Measurements from ENCODE around the gene RPLP1.

RPLP1 gene

DNA sequence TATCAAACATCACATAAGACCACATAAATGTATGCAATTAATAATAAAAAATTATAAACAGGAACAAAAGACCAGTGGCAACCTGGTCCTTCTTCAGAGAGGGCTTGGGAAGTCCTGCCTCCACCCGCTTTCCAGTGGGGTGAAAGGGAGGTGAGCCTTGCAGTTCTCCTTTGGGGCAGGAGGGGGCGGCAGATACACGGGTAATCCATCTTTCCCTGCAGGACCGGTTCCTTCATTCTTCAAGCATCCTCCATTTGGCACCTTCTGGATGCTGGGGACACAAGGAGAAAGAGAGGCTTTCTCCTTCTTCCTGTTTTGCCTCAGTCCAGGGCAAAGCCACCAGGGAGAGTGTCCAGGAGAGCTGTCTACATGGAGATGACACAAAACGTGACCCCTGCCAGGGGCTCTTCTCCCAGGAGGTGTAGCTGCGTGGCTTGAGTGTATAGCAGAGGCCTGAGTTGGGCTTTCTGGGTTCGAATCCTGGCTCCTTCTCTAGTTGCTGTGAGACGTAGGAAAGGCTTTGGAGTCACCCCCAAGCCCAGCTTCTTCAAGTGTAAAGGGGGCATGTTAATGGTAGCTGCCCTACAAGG, 23.2 kb downstream of the RPLP1 start:
- Histone ChIP-seq H3K9ac (ENCODE audit: low read length) (no peak overlapping the region), H3K4me3 (ENCODE audit: low read length) (no peak overlapping the region), H3K4me1 (ENCODE audit: control insufficient read depth, insufficient read depth, low read length) (no peaks in the 10 kb centered on the region), H3K27me3 (ENCODE audit: control insufficient read depth, insufficient read depth, low read length) (no peaks in the 10 kb centered on the region), H3K9me3 (ENCODE audit: control insufficient read depth, low read length) (no peaks in the 10 kb centered on the region), H3K36me3 (ENCODE audit: control insufficient read depth, insufficient read depth, low read length) (no peaks in the 10 kb centered on the region)

DNA sequence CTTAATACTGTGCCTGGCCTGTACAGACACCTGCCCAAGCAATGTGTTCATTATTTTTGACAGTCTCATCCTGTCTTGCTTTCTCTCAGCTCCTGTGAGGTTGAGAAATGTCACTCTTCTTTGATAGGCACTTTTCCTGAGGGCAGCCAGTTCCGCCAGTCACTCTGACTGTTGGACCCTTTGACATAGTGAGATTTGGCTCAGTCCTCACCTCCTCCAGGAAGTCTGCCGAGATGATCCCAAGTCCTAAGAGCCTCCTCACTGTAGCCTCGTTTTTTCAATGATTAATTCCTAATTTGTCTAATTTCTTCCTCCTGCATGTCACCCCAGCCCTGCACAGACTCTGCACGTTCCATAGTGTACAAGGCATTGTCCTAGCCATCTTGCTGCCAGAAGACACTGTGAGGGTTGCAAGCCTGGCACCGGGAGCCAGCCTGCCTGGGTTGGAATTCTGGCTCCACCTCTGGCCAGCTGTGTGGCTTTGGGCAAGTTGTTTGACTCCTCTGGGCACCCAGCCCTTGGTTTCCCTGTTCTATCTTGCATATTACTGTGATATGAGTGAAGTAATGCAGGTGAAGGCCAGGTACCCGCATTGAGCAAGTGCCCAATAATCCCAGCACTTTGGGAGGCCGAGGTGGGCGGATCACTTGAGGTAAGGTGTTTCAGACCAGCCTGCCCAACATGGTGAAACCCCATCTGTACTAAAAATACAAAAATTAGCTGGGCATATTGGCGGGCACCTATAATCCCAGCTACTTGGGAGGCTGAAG, 24.3 kb downstream of the RPLP1 start:
- Histone ChIP-seq H3K4me1 (ENCODE audit: control insufficient read depth, insufficient read depth, low read length) (no peaks in the 10 kb centered on the region), H3K9me3 (ENCODE audit: control insufficient read depth, low read length) (no peaks in the 10 kb centered on the region), H3K36me3 (ENCODE audit: control insufficient read depth, insufficient read depth, low read length) (no peaks in the 10 kb centered on the region), H3K27me3 (ENCODE audit: control insufficient read depth, insufficient read depth, low read length) (no peaks in the 10 kb centered on the region), H3K9ac (ENCODE audit: low read length) (no peak overlapping the region), H3K4me3 (ENCODE audit: low read length) (no peak overlapping the region)

DNA sequence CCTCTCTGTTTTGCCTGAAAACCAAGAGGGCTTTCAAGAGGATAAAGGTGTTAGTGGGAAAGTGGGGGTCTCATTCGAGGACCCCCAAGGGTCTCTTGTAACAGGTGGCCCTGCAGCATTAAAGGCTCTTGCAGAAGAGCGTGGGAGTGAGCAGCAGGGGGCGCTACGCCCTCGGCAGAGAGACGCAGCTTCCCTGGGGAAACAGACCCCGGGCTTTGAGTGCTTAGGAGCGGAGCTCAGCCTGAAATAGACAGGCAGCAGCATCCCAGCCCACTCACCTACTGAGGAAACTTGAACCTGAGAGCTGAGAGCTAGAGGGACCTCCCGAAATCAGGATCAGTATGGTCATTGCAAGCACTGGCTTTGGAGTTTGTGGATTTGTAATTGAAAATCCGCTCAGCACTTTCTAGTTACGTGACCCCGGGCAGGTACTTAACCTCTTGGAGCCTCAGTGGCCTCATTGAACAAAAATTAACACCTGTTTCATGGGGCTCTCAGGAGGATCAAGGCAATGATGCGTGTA, 25.7 kb downstream of the RPLP1 start:
- no peaks in the 10 kb centered on the region for H3K27me3 ChIP-seq (ENCODE audit: control insufficient read depth, insufficient read depth, low read length)
- no peaks in the 10 kb centered on the region for H3K4me1 ChIP-seq (ENCODE audit: control insufficient read depth, insufficient read depth, low read length)
- H3K4me3 ChIP-seq (ENCODE audit: low read length), result no peak overlapping the region
- no peak overlapping the region for H3K9ac ChIP-seq (ENCODE audit: low read length)
- no peaks in the 10 kb centered on the region for H3K9me3 ChIP-seq (ENCODE audit: control insufficient read depth, low read length)
- no peaks in the 10 kb centered on the region for H3K36me3 ChIP-seq (ENCODE audit: control insufficient read depth, insufficient read depth, low read length)

DNA sequence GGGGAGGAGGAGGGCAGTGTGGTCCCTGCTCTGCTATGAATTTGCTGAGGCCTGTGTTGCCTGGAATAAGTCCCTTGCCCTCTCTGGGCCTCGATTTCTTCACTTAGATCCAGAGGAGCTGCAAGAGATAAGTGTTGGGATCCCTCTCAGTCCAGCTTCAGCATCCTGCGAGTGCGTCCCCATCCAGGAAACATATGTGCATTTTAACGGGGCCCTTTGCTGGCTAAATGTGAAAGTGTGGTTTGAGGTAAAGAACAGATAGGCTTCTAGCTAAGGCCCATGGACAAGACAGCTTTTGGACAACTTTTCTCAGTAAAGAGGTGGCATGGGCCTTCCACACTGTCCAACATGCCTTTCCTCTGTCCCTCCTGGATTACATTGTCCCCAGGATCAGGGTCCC, 26.5 kb downstream of the RPLP1 start:
- H3K36me3 ChIP-seq (ENCODE audit: control insufficient read depth, insufficient read depth, low read length), result no peaks in the 10 kb centered on the region
- no peaks in the 10 kb centered on the region for H3K27me3 ChIP-seq (ENCODE audit: control insufficient read depth, insufficient read depth, low read length)
- no peaks in the 10 kb centered on the region for H3K4me1 ChIP-seq (ENCODE audit: control insufficient read depth, insufficient read depth, low read length)
- no peak overlapping the region for H3K4me3 ChIP-seq (ENCODE audit: low read length)
- no peak overlapping the region for H3K9ac ChIP-seq (ENCODE audit: low read length)
- H3K9me3 ChIP-seq (ENCODE audit: control insufficient read depth, low read length), result no peaks in the 10 kb centered on the region

DNA sequence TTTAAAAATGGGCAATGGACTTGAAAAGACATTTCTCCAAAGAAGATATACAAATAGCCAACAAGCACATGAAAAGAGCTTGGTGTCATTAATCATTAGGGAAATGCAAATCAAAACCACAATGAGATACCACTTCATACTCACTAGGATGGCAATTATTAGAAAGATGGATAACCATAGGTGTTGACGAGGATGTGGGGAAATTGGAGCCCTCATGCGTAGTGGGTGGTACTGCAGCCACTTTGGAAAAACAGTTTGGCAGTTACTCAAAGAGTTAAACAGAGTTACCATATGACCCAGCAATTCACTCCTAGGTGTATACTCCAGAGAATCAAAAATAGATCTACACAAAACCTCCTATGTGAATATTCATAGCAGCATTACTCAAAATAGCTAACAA, 27.4 kb downstream of the RPLP1 start:
- Histone ChIP-seq H3K4me1 (ENCODE audit: control insufficient read depth, insufficient read depth, low read length) (no peaks in the 10 kb centered on the region), H3K27me3 (ENCODE audit: control insufficient read depth, insufficient read depth, low read length) (no peaks in the 10 kb centered on the region), H3K36me3 (ENCODE audit: control insufficient read depth, insufficient read depth, low read length) (no peaks in the 10 kb centered on the region), H3K9ac (ENCODE audit: low read length) (no peak overlapping the region), H3K9me3 (ENCODE audit: control insufficient read depth, low read length) (no peaks in the 10 kb centered on the region), H3K4me3 (ENCODE audit: low read length) (no peak overlapping the region)

DNA sequence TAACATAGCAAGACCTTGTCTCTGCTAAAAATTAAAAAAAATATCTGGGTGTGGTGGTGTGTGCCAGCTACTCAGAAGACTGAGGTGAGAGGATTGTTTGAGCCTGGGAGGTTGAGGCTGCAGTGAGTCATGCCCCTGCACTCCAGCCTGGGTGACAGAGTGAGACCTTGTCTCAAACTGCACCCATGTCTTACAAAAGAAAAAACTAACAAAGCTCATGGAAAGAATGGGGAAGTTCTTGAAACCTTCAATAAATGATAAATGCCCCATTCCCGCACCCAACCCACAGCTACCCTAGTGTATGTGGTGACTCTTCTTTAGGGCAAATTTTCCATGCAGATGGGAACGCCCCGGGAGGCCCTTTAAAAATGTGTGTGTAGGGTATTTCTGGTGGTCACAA, 28.3 kb downstream of the RPLP1 start:
- no peaks in the 10 kb centered on the region for H3K27me3 ChIP-seq (ENCODE audit: control insufficient read depth, insufficient read depth, low read length)
- H3K9ac ChIP-seq (ENCODE audit: low read length), result no peak overlapping the region
- no peaks in the 10 kb centered on the region for H3K36me3 ChIP-seq (ENCODE audit: control insufficient read depth, insufficient read depth, low read length)
- H3K4me3 ChIP-seq (ENCODE audit: low read length), result no peak overlapping the region
- no peaks in the 10 kb centered on the region for H3K4me1 ChIP-seq (ENCODE audit: control insufficient read depth, insufficient read depth, low read length)
- no peaks in the 10 kb centered on the region for H3K9me3 ChIP-seq (ENCODE audit: control insufficient read depth, low read length)

DNA sequence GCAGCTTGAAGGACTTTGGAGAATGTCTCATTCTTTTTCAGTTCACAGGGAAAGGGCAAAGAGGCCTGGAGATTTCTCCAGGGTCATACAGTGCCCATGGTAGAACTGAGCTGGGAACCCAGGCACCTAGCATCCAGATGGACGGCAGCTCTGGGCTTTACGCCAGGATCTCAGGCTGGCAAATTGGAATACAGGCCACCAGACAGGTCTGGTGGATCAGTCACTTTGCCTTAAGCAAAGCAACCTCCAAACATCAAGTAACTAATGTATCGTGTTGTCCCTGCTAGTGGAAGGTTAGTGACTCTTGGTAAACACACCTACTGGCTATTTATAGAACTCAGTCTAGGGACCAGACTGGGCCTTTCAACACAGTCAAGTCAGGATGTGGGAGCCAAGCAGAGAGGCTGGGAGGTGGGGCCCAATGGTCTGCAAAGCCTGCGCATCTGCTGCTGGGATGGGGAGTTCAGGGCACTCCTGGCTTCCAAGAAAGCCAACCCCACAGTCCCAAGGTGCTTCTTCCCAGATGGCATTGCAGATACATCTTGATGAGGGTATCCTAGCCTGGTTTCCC, 30.2 kb downstream of the RPLP1 start:
- Histone ChIP-seq H3K36me3 (ENCODE audit: control insufficient read depth, insufficient read depth, low read length) (no peaks in the 10 kb centered on the region), H3K4me1 (ENCODE audit: control insufficient read depth, insufficient read depth, low read length) (no peaks in the 10 kb centered on the region), H3K4me3 (ENCODE audit: low read length) (no peak overlapping the region), H3K27me3 (ENCODE audit: control insufficient read depth, insufficient read depth, low read length) (no peaks in the 10 kb centered on the region), H3K9ac (ENCODE audit: low read length) (no peak overlapping the region), H3K9me3 (ENCODE audit: control insufficient read depth, low read length) (no peaks in the 10 kb centered on the region)

DNA sequence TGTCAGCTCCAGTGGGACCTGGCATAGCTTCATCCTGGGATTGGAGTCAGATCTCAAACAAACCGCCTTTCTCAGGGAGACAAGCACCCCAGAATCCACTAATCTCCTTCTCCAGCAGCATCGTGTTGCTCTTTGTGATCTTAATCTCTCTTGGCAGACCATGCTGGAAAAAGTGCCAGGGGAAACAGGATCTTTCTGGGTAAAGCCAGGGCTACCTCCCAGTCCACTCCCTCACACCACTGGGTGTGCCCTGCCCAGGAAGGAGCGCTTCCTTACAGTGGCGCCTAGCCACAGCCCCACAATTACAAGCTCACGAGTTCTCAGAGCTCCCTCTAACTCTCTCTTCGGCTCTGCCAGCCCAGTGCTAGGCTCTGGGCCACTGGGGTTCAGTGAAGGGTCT, 32.2 kb downstream of the RPLP1 start:
- H3K9me3 ChIP-seq (ENCODE audit: control insufficient read depth, low read length), result no peaks in the 10 kb centered on the region
- no peaks in the 10 kb centered on the region for H3K4me1 ChIP-seq (ENCODE audit: control insufficient read depth, insufficient read depth, low read length)
- no peaks in the 10 kb centered on the region for H3K36me3 ChIP-seq (ENCODE audit: control insufficient read depth, insufficient read depth, low read length)
- H3K9ac ChIP-seq (ENCODE audit: low read length), result no peak overlapping the region
- H3K4me3 ChIP-seq (ENCODE audit: low read length), result no peak overlapping the region
- no peaks in the 10 kb centered on the region for H3K27me3 ChIP-seq (ENCODE audit: control insufficient read depth, insufficient read depth, low read length)

DNA sequence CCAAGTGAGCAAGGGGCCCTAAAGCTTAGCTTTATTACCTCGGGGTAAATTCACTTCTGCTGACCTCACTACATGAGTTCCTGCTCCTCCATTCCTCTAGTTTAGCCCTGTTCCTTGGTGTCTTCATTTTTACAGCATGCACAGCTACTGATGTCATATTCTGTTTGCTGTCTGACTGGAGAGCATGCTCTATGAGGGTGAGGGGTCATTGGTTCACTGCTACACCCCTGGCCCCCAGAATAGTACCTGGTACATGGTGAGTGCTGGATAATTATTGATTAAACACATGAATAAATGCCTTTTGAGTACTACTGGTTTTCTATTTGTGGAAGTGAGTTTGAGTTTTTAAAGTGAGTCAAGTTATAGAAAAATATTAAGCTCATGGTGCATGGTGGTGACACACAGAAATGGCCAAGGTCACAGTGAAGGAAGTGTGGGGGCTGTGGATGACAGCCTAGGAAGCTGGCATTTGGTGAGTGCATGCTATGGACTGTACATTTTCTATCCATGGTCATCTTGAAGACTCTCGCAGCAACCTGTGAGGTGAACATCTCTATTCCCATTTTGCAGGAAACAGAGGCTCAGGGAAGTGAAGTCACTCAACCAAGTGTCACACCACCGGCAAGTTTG, 34.0 kb downstream of the RPLP1 start:
- Histone ChIP-seq H3K36me3 (ENCODE audit: control insufficient read depth, insufficient read depth, low read length) (no peaks in the 10 kb centered on the region), H3K27me3 (ENCODE audit: control insufficient read depth, insufficient read depth, low read length) (no peaks in the 10 kb centered on the region), H3K4me3 (ENCODE audit: low read length) (no peak overlapping the region), H3K9me3 (ENCODE audit: control insufficient read depth, low read length) (no peaks in the 10 kb centered on the region), H3K9ac (ENCODE audit: low read length) (no peak overlapping the region), H3K4me1 (ENCODE audit: control insufficient read depth, insufficient read depth, low read length) (no peaks in the 10 kb centered on the region)

DNA sequence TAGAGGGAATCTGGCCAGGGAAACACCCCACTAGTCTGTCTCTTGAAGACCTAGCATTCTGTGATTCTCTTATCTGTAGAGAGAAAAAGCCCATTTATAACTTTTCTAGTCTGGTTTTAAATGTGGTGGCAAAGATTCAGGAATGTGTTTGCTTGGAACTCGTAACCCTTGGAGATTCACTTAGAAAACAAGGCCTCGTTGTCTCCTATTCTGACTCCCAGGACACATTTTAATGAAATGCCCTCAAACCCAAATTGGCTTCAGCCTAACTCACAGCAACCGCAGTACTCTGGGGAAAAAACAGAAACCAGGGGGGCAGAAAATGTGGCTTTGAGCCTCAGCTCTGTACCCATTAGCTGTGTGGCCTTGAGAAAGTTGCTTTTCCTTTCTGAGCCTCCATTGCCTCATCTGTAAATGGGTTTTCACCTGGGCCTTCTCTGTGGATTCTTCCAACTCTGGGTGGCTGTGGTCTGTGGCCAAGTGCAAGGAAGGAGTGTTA, 36.5 kb downstream of the RPLP1 start:
- Histone ChIP-seq H3K36me3 (ENCODE audit: control insufficient read depth, insufficient read depth, low read length) (no peaks in the 10 kb centered on the region), H3K9me3 (ENCODE audit: control insufficient read depth, low read length) (no peaks in the 10 kb centered on the region), H3K4me1 (ENCODE audit: control insufficient read depth, insufficient read depth, low read length) (no peaks in the 10 kb centered on the region), H3K9ac (ENCODE audit: low read length) (no peak overlapping the region), H3K27me3 (ENCODE audit: control insufficient read depth, insufficient read depth, low read length) (no peaks in the 10 kb centered on the region), H3K4me3 (ENCODE audit: low read length) (no peak overlapping the region)

DNA sequence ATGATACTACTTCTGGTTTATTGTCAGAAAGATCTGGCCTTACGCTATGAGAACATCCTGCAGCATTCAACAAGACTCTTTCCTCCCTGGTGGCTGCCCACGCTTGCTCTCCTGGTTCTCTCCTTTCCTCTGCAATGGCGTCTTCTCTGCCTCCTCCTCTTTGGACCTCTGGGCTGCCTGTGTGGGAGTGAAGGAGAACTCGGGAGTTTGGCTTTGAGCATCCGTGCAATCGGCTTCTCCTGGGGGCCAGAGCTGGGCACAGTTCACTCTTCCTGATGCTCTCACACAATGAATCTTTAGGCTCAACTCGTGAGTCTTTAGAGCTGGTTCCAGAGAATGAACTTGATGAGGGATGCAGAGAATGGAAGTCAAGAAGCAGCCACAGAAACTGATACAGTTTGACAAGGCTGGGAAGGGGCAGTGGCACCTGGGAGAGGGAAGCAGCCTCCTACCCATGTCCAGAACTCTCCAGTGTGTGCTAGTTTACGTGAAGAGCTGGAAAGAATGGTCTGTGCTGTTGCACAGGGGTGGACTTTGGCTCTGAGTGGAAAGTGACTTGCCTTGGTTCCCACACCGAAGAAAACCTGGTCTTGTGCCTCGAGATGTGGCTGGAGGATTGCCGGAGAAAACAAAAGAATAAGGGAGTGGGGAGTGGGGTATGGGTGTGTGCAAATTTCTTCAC, 37.9 kb downstream of the RPLP1 start:
- Histone ChIP-seq H3K4me1 (ENCODE audit: control insufficient read depth, insufficient read depth, low read length) (no peaks in the 10 kb centered on the region), H3K36me3 (ENCODE audit: control insufficient read depth, insufficient read depth, low read length) (no peaks in the 10 kb centered on the region), H3K27me3 (ENCODE audit: control insufficient read depth, insufficient read depth, low read length) (no peaks in the 10 kb centered on the region), H3K9me3 (ENCODE audit: control insufficient read depth, low read length) (no peaks in the 10 kb centered on the region), H3K9ac (ENCODE audit: low read length) (no peak overlapping the region), H3K4me3 (ENCODE audit: low read length) (no peak overlapping the region)
